ENCODE data around the gene AP3B2.

The AP3B2 gene

DNA sequence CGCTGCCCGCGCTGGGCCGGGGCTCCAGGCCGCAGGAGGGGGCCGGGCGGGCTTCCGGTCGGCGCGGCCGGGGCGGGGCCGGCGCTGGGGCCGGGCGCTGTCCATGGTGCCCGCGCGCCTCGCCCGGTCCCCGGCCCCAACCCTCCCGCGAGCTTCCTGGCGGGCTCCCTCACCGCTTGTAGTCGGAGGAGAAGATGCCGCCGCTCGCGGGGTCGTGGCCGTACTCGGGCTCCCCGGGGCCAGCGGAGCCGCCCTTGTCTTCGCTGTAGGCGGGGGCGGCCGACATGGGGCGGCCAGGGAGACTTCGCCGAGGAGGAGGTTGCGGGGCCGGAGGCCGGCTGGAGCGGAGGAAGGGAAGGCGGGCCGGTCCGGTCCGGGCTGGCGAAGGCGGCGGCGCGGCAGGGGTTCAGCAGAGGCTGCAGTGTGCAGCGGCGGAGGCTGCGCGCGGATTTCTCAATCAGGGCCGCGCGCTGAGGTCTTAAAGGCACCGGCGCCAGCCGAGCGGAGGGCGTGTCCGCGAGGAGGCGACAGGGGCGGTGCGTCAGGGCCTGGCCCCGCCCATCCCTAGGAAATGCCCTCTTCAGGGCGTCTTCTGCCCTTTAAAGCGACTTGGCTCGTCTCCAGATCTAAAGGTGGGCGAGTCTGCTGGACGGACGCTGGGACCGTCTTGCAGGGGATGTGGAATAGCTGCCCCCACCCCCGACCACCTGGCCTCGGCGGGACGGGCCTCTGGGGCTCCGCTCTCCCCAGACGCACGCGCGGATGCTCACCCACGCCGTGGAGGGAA is at the start of gene AP3B2:
TSS of gene AP3B2 (minus strand) at position 455 of the 787 bp plus-strand sequence. CDS start at position 286, 169 bp downstream.
- DNase-seq (ENCODE audit: low spot score): no peak
- H3K27ac ChIP-seq: no peak within 1 kb of the TSS
- TF ChIP-seq, protein P1, sequence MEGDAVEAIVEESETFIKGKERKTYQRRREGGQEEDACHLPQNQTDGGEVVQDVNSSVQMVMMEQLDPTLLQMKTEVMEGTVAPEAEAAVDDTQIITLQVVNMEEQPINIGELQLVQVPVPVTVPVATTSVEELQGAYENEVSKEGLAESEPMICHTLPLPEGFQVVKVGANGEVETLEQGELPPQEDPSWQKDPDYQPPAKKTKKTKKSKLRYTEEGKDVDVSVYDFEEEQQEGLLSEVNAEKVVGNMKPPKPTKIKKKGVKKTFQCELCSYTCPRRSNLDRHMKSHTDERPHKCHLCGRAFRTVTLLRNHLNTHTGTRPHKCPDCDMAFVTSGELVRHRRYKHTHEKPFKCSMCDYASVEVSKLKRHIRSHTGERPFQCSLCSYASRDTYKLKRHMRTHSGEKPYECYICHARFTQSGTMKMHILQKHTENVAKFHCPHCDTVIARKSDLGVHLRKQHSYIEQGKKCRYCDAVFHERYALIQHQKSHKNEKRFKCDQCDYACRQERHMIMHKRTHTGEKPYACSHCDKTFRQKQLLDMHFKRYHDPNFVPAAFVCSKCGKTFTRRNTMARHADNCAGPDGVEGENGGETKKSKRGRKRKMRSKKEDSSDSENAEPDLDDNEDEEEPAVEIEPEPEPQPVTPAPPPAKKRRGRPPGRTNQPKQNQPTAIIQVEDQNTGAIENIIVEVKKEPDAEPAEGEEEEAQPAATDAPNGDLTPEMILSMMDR (IDR thresholded peaks at IDR 0.05): no peak
- peak within 1 kb of the TSS; percentile 78 for H3K4me3 ChIP-seq

GRCh38 chr15:82751308-82751707 is 41.6 kb upstream of the AP3B2 start:
- no peak for DNase-seq (ENCODE audit: low spot score)
- no peak overlapping the region for H3K27ac ChIP-seq
- H3K4me3 ChIP-seq: peak overlapping the region; percentile 89
- TF ChIP-seq, protein P1 (IDR thresholded peaks at IDR 0.05): no peak

DNA sequence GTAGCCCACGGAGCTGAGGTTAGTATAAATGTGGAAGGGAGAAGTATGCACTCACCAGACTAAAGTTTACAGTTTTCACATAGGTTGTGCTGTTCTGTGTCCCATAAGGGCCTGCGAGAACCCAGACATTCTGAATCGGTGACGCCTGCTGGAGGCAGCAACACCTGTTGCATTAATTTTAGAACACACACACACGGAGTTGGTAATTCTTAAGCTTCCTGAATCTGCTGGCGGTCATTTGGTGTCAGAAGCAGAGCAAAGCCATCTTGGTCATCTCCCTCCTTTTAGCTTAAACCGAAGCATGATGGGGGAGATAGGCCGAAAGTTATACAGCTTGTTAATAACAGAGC is 41.1 kb upstream of the AP3B2 start:
- TF ChIP-seq, protein P1 (IDR thresholded peaks at IDR 0.05): no peak
- no peak for DNase-seq (ENCODE audit: low spot score)

DNA sequence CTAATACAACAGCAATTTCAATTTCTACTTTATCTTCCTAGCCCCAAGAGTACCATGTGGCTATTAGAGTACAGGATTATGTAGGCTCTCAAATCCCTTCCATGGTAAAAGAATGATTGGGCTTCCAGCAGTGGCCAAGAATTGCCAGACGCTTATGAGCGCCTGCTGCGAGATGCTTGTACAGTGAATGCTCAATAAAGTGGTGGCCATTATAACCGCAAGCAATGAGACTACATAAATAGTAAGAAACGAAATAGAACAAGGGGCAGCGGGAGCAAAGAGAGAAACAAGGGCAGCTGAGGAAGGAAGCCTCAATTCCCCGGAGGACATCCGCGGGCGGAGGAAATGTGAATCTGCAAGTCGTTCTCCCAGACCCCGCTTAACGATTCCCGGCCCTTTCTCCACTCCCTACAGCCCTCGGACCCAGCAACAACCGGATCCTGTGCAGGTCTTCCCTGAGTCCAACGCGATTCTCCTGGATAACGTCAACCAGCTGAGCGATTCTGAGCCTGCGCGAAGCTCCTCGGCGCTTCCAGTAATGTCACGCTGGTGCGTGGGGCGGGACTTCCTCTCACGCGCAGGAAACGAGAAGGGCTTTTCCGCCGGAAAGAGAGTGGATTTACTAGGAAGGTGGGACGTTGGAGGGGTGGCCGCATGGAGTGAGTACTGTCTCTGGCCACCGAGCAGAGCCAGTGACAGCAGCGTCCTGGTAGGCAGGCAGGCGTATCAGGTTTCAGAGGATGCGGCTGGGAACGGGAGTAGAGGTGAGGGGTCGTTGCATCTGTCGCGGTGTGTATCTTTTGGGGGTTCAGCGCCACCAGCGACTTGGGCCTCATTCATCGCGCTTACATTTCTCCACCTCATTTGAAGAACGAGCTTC is 40.5 kb upstream of the AP3B2 start:
- H3K27ac ChIP-seq: peak overlapping the region; percentile 71 to 84
- H3K4me3 ChIP-seq: peak overlapping the region; percentile 89
- peak; percentile 90 for DNase-seq (ENCODE audit: low spot score)
- TF ChIP-seq, protein P1 (IDR thresholded peaks at IDR 0.05): no peak

More for the DNA sequence above, 41.1 kb upstream of the AP3B2 start:
- Histone ChIP-seq H3K4me3 (peak overlapping the region; percentile 89), H3K27ac (peak overlapping the region; percentile 71 to 84)

DNA sequence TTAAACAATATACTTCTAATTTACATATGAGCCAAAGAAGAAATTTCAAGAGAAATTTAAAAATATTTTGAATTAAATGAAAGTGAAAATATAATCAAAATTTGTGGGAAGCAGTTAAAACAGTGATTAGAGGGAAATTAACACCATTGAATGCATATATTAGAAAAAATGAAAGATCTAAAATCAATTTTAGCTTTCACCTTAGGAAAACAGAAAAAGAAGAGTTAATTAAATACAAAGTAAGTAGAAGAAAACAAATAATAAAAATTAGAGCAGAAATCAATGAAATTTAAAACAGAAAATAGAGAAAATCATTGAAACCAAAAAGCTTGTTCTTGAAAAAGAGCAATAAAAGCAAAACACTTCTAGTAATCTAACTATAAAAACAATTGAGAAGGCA is 38.6 kb upstream of the AP3B2 start:
- TF ChIP-seq, protein P1 (IDR thresholded peaks at IDR 0.05): no peak
- no peak for DNase-seq (ENCODE audit: low spot score)
- Histone ChIP-seq H3K4me3 (no peak overlapping the region), H3K27ac (no peak overlapping the region)

GRCh38 chr15:82743810-82744209 is 34.1 kb upstream of the AP3B2 start:
- H3K27ac ChIP-seq: no peak overlapping the region
- DNase-seq (ENCODE audit: low spot score): no peak
- H3K4me3 ChIP-seq: no peak overlapping the region
- TF ChIP-seq, protein P1 (IDR thresholded peaks at IDR 0.05): no peak
